IMR-90 (cell line): ENCODE measurements around the gene SLITRK3. TPM values are rescaled to one million over a fixed set of nuclear protein-coding genes. Genes with fewer than 3 reads are reported as not detected.

Experiments used
- ATAC-seq: fragments of 200-7000 bp; cut with Tn5 transposase; 2 replicates; pipeline ENCODE4 v1.9.1; 2020; ENCODE audit warnings: low read depth, mild to moderate bottlenecking, moderate library complexity
- BruUV-seq: library from RNA; stranded (reverse); fragments of 400-500 nt; replicated peaks from 2 replicates; lab custom pipeline; 2021; lab: Mats Ljungman, UMichigan
- CTCF ChIA-PET: fragments of 300-600 bp; formaldehyde crosslinking; extraction: SDS; loops from one replicate; lab custom pipeline; 2021; ENCODE audit warnings: antibody characterized with exemption; lab: Yijun Ruan, JAX
- POLR2A ChIA-PET: fragments of 300-600 bp; sonication (Branson Sonifier 250); formaldehyde crosslinking; loops from one replicate; lab custom pipeline; 2022; ENCODE audit warnings: antibody characterized with exemption; ENCODE audit not compliant: unreplicated experiment; lab: Charles Lee
- DNase-seq: peaks from one replicate; pipeline ENCODE4 v3.0.0; 2013
- H2AFZ ChIP-seq: replicated peaks from 2 replicates; pipeline ENCODE3; 2013; ENCODE audit warnings: low read length, mild to moderate bottlenecking; ENCODE audit not compliant: poor library complexity
- H2AK5ac ChIP-seq: 2 replicates; pipeline ENCODE4 v1.6.1; 2013; ENCODE audit warnings: low read depth, low read length, inconsistent platforms
- H2AK9ac ChIP-seq: replicated peaks from 2 replicates; pipeline ENCODE3; 2013; ENCODE audit warnings: mild to moderate bottlenecking, low read depth, low read length, moderate library complexity; ENCODE audit not compliant: poor library complexity
- H2BK120ac ChIP-seq: 2 replicates; pipeline ENCODE4 v1.6.1; 2013; ENCODE audit warnings: low read depth, low read length, inconsistent platforms
- H2BK15ac ChIP-seq: 3 replicates; pipeline ENCODE4 v1.6.1; 2013; ENCODE audit warnings: low read depth, low read length, inconsistent platforms
- H2BK20ac ChIP-seq: 2 replicates; pipeline ENCODE4 v1.6.1; 2013; ENCODE audit warnings: low read depth, mild to moderate bottlenecking, inconsistent platforms, low read length, moderate library complexity
- H2BK5ac ChIP-seq: 2 replicates; pipeline ENCODE4 v1.6.1; 2013; ENCODE audit warnings: mild to moderate bottlenecking, low read depth, low read length, inconsistent platforms; ENCODE audit not compliant: poor library complexity, severe bottlenecking
- H3K14ac ChIP-seq: replicated peaks from 2 replicates; pipeline ENCODE4 v1.6.1; 2013; ENCODE audit warnings: low read depth, low read length, inconsistent platforms
- H3K18ac ChIP-seq: 2 replicates; pipeline ENCODE4 v1.6.1; 2013; ENCODE audit warnings: low read depth, low read length, control low read depth
- H3K23ac ChIP-seq: 2 replicates; pipeline ENCODE4 v1.6.1; 2013; ENCODE audit warnings: low read depth, low read length, inconsistent platforms
- H3K27ac ChIP-seq: 2 replicates; pipeline ENCODE4 v1.5.1; 2013; ENCODE audit warnings: mild to moderate bottlenecking, control low read depth, low read length; ENCODE audit not compliant: insufficient read depth
- H3K27me3 ChIP-seq: 2 replicates; pipeline ENCODE4 v1.6.1; 2013; ENCODE audit warnings: low read length; ENCODE audit not compliant: control insufficient read depth, insufficient read depth
- H3K36me3 ChIP-seq: 2 replicates; pipeline ENCODE4 v1.6.1; 2013; ENCODE audit warnings: low read length, mixed read lengths; ENCODE audit not compliant: control insufficient read depth, insufficient read depth
- H3K4ac ChIP-seq: 2 replicates; pipeline ENCODE4 v1.6.1; 2013; ENCODE audit warnings: low read depth, low read length, inconsistent platforms
- H3K4me1 ChIP-seq: 2 replicates; pipeline ENCODE4 v1.6.1; 2013; ENCODE audit warnings: low read length, mixed read lengths; ENCODE audit not compliant: control insufficient read depth, insufficient read depth
- H3K4me2 ChIP-seq: 2 replicates; pipeline ENCODE4 v1.6.1; 2013; ENCODE audit warnings: low read depth, mild to moderate bottlenecking, control low read depth, low read length, moderate library complexity
- H3K4me3 ChIP-seq: 2 replicates; pipeline ENCODE4 v1.5.1; 2013; ENCODE audit warnings: low read depth, mild to moderate bottlenecking, control low read depth, low read length, moderate library complexity; ENCODE audit not compliant: insufficient read depth
- H3K56ac ChIP-seq: 2 replicates; pipeline ENCODE4 v1.6.1; 2013; ENCODE audit warnings: low read length, inconsistent platforms; ENCODE audit not compliant: insufficient read depth; ENCODE audit errors: extremely low read depth
- H3K79me1 ChIP-seq, 2 experiments: 2 replicates each; pipeline ENCODE4 v1.6.1; 2013; ENCODE audit warnings: low read length in 2 of 2, inconsistent platforms in 1 of 2, low read depth in 1 of 2
- H3K9ac ChIP-seq: 2 replicates; pipeline ENCODE4 v1.6.1; 2013; ENCODE audit warnings: low read depth, low read length, control low read depth
- H3K9me1 ChIP-seq: 2 replicates; pipeline ENCODE4 v1.6.1; 2013; ENCODE audit warnings: low read length, inconsistent platforms; ENCODE audit not compliant: insufficient read depth
- H3K9me3 ChIP-seq: 2 replicates; pipeline ENCODE4 v1.6.1; 2013; ENCODE audit warnings: low read length; ENCODE audit not compliant: control insufficient read depth, insufficient read depth
- H4K20me1 ChIP-seq: 2 replicates; pipeline ENCODE4 v1.6.1; 2013; ENCODE audit warnings: low read length, inconsistent platforms; ENCODE audit not compliant: insufficient read depth
- H4K5ac ChIP-seq: 2 replicates; pipeline ENCODE4 v1.6.1; 2013; ENCODE audit warnings: mild to moderate bottlenecking, low read depth, low read length, control low read depth
- H4K8ac ChIP-seq, 2 experiments: 2 replicates each; pipeline ENCODE4 v1.6.1; 2013; ENCODE audit warnings: low read depth in 2 of 2, low read length in 2 of 2, control low read depth in 1 of 2, inconsistent platforms in 1 of 2
- H4K91ac ChIP-seq: 2 replicates; pipeline ENCODE4 v1.6.1; 2013; ENCODE audit warnings: low read depth, low read length, inconsistent platforms; ENCODE audit not compliant: insufficient read depth
- CHD1 ChIP-seq: IDR thresholded peaks from 2 replicates; pipeline ENCODE4 v1.6.1; 2012; ENCODE audit warnings: low read depth, low read length, improper control_type of control experiment
- CTCF ChIP-seq: conservative IDR thresholded peaks from 2 replicates; pipeline ENCODE4 v1.5.1; 2012; ENCODE audit warnings: mild to moderate bottlenecking, low read depth, low read length, improper control_type of control experiment
- ELK1 ChIP-seq: fragments of 150-350 bp; IDR thresholded peaks from 2 replicates; pipeline ENCODE4 v1.6.1; 2016; ENCODE audit warnings: low read depth, mild to moderate bottlenecking, low read length, moderate library complexity, borderline replicate concordance
- FOS ChIP-seq: fragments of 150-350 bp; IDR thresholded peaks from 2 replicates; pipeline ENCODE4 v1.6.1; 2016; ENCODE audit warnings: low read depth, low read length
- MAFK ChIP-seq: IDR thresholded peaks from 2 replicates; pipeline ENCODE4 v1.6.1; 2012; ENCODE audit warnings: low read depth, low read length, improper control_type of control experiment
- MAZ ChIP-seq: IDR thresholded peaks from 2 replicates; pipeline ENCODE4 v1.6.1; 2012; ENCODE audit warnings: low read depth, mild to moderate bottlenecking, low read length, improper control_type of control experiment, moderate library complexity, borderline replicate concordance
- USF2 ChIP-seq: fragments of 150-350 bp; IDR thresholded peaks from 2 replicates; pipeline ENCODE4 v1.6.1; 2017; ENCODE audit warnings: mild to moderate bottlenecking, antibody characterized with exemption, low read length, low read depth
- WGBS, 2 experiments: methylation state at CpG; one replicate each; pipeline versions ENCODE4 v1.1.5 to v1.1.7; 2013; ENCODE audit warnings: missing lambda C conversion rate in 2 of 2; ENCODE audit not compliant: insufficient read length in 1 of 2; ENCODE audit errors: extremely low coverage in 2 of 2; 5-methylcytosine and 5-hydroxymethylcytosine counted together
- dilution Hi-C: fragments of 300-500 bp; cut with HindIII; formaldehyde crosslinking; loops from one replicate; pipeline ENCODE4 v1.14.3; 2018; ENCODE audit warnings: low sequenced_read_pairs; ENCODE audit not compliant: unreplicated experiment
- in situ Hi-C: fragments of 300-500 bp; cut with MboI; formaldehyde crosslinking; loops from 3 replicates; pipeline ENCODE4 v1.14.3; 2019; ENCODE audit warnings: low sequenced_read_pairs, inconsistent platforms, mixed read lengths
- intact Hi-C: fragments of 100-400 bp; cut with micrococcal nuclease; formaldehyde crosslinking; loops from 2 replicates; pipeline ENCODE4 v1.10.0; 2022
- polyA plus RNA-seq, 3 experiments: library from polyadenylated mRNA; depleted of rRNA; stranded (reverse); fragments of >200 nt; gene quantifications; 2 replicates each; pipeline ENCODE4 v1.2.3, GENCODE V29; 2012; ENCODE audit warnings: low replicate concordance in 1 of 3
- total RNA-seq: library from RNA; depleted of rRNA; stranded (reverse); fragments of >200 nt; gene quantifications from 2 replicates; pipeline ENCODE4 v1.2.3, GENCODE V29; 2012

Gene SLITRK3
- total and polyA plus RNA-seq, 2 of the 4 experiments (the other 2 are of a cell fraction): not detected

GRCh38 chr3:165204445-165204844, 8.3 kb upstream of the SLITRK3 start:
- no peak overlapping the region for H3K56ac ChIP-seq
- H3K36me3 ChIP-seq: no peaks in the 10 kb centered on the region
- no peak overlapping the region for H3K9ac ChIP-seq
- no peak overlapping the region for H2BK120ac ChIP-seq
- no peaks in the 10 kb centered on the region for H3K27me3 ChIP-seq
- H4K91ac ChIP-seq: no peak overlapping the region
- no peak overlapping the region for H2AFZ ChIP-seq
- intact Hi-C loops (no loop called here), in situ Hi-C loops (no loop called here), dilution Hi-C loops (no loop called here)
- POLR2A ChIA-PET: no interaction called here
- H4K8ac ChIP-seq: no peak overlapping the region
- DNase-seq: no peak
- CTCF ChIA-PET: no interaction called here
- no peaks in the 10 kb centered on the region for H3K4me1 ChIP-seq
- H3K23ac ChIP-seq: no peak overlapping the region
- H3K79me1 ChIP-seq: no peaks in the 10 kb centered on the region
- no peaks in the 10 kb centered on the region for H3K9me1 ChIP-seq
- no peaks in the 10 kb centered on the region for H4K20me1 ChIP-seq
- no peaks in the 10 kb centered on the region for H3K9me3 ChIP-seq
- WGBS, 2 experiments: no CpG with 5 or more reads among the region's 1 CpG
- H2AK9ac ChIP-seq: no peak overlapping the region
- no peak overlapping the region for H3K27ac ChIP-seq
- no peak overlapping the region for H3K4ac ChIP-seq
- BruUV-seq: no TSS peak
- no peak overlapping the region for H2BK20ac ChIP-seq
- no peak for ATAC-seq
- no peak overlapping the region for H3K14ac ChIP-seq
- H3K18ac ChIP-seq: no peak overlapping the region
- no peak overlapping the region for H4K5ac ChIP-seq
- no peak overlapping the region for H2AK5ac ChIP-seq
- TF ChIP-seq FOS (no peak), USF2 (no peak), CTCF (no peak), MAZ (no peak), ELK1 (no peak), CHD1 (no peak), MAFK (no peak)
- no peak overlapping the region for H2BK15ac ChIP-seq
- no peak overlapping the region for H3K4me2 ChIP-seq
- H3K4me3 ChIP-seq: no peak overlapping the region
- H2BK5ac ChIP-seq: no peak overlapping the region
